SK-N-SH treated with all-trans-retinoic acid at 6 μM for 48 hours (cell line): ENCODE results near the gene RTL10.

Experiments used
- ATAC-seq: fragments of 200-7000 bp; cut with Tn5 transposase; 3 replicates; pipeline ENCODE4 v1.9.1; 2020; ENCODE audit warnings: mild to moderate bottlenecking, moderate library complexity
- BACH2 ChIP-seq: fragments of 250-450 bp; sonication (Bioruptor Pico); IDR thresholded peaks from 2 replicates; pipeline ENCODE4 v1.9.0; 2021; ENCODE audit warnings: mild to moderate bottlenecking, borderline replicate concordance
- ESRRG ChIP-seq: fragments of 250-450 bp; sonication (Bioruptor Pico); IDR thresholded peaks from 2 replicates; pipeline ENCODE4 v1.6.1; 2021; ENCODE audit warnings: mild to moderate bottlenecking
- GLIS3 ChIP-seq: fragments of 250-450 bp; sonication (Bioruptor Pico); IDR thresholded peaks from 2 replicates; pipeline ENCODE4 v1.5.0; 2020; ENCODE audit warnings: mild to moderate bottlenecking, moderate library complexity
- ISL1 ChIP-seq: fragments of 250-450 bp; sonication (Bioruptor Pico); IDR thresholded peaks from 2 replicates; pipeline ENCODE4 v2.1.2; 2022; ENCODE audit warnings: mild to moderate bottlenecking, moderate library complexity
- OSR1 ChIP-seq: fragments of 250-450 bp; sonication (Bioruptor Pico); IDR thresholded peaks from 2 replicates; pipeline ENCODE4 v1.8.0; 2022; ENCODE audit warnings: moderate library complexity, mild to moderate bottlenecking, inconsistent platforms
- PPARA ChIP-seq: fragments of 250-450 bp; sonication (Bioruptor Pico); IDR thresholded peaks from 2 replicates; pipeline ENCODE4 v1.5.0; 2020; ENCODE audit warnings: mild to moderate bottlenecking, borderline replicate concordance
- RARB ChIP-seq: fragments of 250-450 bp; sonication (Bioruptor Pico); IDR thresholded peaks from 2 replicates; pipeline ENCODE4 v1.8.0; 2021; ENCODE audit warnings: mild to moderate bottlenecking, moderate library complexity
- SNAI2 ChIP-seq: fragments of 250-450 bp; sonication (Bioruptor Pico); IDR thresholded peaks from 2 replicates; pipeline ENCODE4 v1.5.0; 2020; ENCODE audit warnings: mild to moderate bottlenecking, moderate library complexity
- TCF4 ChIP-seq: fragments of 250-450 bp; sonication (Bioruptor Pico); IDR thresholded peaks from 2 replicates; pipeline ENCODE4 v1.8.0; 2021; ENCODE audit warnings: mild to moderate bottlenecking, moderate library complexity, borderline replicate concordance
- TOX ChIP-seq: fragments of 250-450 bp; sonication (Bioruptor Pico); IDR thresholded peaks from 2 replicates; pipeline ENCODE4 v1.8.0; 2021; ENCODE audit warnings: mild to moderate bottlenecking, moderate library complexity, borderline replicate concordance
- ZC3H10 ChIP-seq: fragments of 250-450 bp; sonication (Bioruptor Pico); IDR thresholded peaks from 2 replicates; pipeline ENCODE4 v1.5.1; 2021; ENCODE audit warnings: mild to moderate bottlenecking, moderate library complexity
- ZFP3 ChIP-seq: fragments of 250-450 bp; sonication (Bioruptor Pico); IDR thresholded peaks from 2 replicates; pipeline ENCODE4 v1.5.0; 2020; ENCODE audit warnings: mild to moderate bottlenecking, moderate library complexity
- ZFP30 ChIP-seq: fragments of 450-650 bp; formaldehyde crosslinking; IDR thresholded peaks from 2 replicates; pipeline ENCODE4 v1.5.0; 2022; ENCODE audit warnings: mild to moderate bottlenecking, moderate library complexity
- ZNF565 ChIP-seq: fragments of 450-650 bp; formaldehyde crosslinking; conservative IDR thresholded peaks from 2 replicates; pipeline ENCODE4 v1.5.0; 2020; ENCODE audit warnings: low read depth, mild to moderate bottlenecking, moderate library complexity
- ZNF70 ChIP-seq: fragments of 450-650 bp; formaldehyde crosslinking; IDR thresholded peaks from 2 replicates; pipeline ENCODE4 v1.5.0; 2020; ENCODE audit warnings: mild to moderate bottlenecking, moderate library complexity
- ZNF8 ChIP-seq: fragments of 450-650 bp; formaldehyde crosslinking; IDR thresholded peaks from 2 replicates; pipeline ENCODE4 v1.5.0; 2020; ENCODE audit warnings: mild to moderate bottlenecking, moderate library complexity
- TF ChIP-seq, protein P1 (sequence below): fragments of 250-450 bp; sonication (Bioruptor Pico); IDR thresholded peaks from 2 replicates; pipeline ENCODE4 v1.5.1; 2021; ENCODE audit warnings: mild to moderate bottlenecking, moderate library complexity
- TF ChIP-seq, protein P2 (sequence below): fragments of 250-450 bp; sonication (Bioruptor Pico); IDR thresholded peaks from 2 replicates; pipeline ENCODE4 v1.5.1; 2020; ENCODE audit warnings: low read depth, mild to moderate bottlenecking, moderate library complexity
- TF ChIP-seq, protein P3 (sequence below): fragments of 250-450 bp; sonication (Bioruptor Pico); IDR thresholded peaks from 2 replicates; pipeline ENCODE4 v1.5.0; 2020; ENCODE audit warnings: mild to moderate bottlenecking, moderate library complexity
- TF ChIP-seq, protein P4 (sequence below): fragments of 250-450 bp; sonication (Bioruptor Pico); IDR thresholded peaks from 2 replicates; pipeline ENCODE4 v1.8.0; 2021; ENCODE audit warnings: low read depth, mild to moderate bottlenecking, moderate library complexity, borderline replicate concordance
- TF ChIP-seq, protein P5 (sequence below): fragments of 250-450 bp; sonication (Bioruptor Pico); IDR thresholded peaks from 2 replicates; pipeline ENCODE4 v1.8.0; 2020; ENCODE audit warnings: mild to moderate bottlenecking, moderate library complexity, borderline replicate concordance

The RTL10 gene

DNA sequence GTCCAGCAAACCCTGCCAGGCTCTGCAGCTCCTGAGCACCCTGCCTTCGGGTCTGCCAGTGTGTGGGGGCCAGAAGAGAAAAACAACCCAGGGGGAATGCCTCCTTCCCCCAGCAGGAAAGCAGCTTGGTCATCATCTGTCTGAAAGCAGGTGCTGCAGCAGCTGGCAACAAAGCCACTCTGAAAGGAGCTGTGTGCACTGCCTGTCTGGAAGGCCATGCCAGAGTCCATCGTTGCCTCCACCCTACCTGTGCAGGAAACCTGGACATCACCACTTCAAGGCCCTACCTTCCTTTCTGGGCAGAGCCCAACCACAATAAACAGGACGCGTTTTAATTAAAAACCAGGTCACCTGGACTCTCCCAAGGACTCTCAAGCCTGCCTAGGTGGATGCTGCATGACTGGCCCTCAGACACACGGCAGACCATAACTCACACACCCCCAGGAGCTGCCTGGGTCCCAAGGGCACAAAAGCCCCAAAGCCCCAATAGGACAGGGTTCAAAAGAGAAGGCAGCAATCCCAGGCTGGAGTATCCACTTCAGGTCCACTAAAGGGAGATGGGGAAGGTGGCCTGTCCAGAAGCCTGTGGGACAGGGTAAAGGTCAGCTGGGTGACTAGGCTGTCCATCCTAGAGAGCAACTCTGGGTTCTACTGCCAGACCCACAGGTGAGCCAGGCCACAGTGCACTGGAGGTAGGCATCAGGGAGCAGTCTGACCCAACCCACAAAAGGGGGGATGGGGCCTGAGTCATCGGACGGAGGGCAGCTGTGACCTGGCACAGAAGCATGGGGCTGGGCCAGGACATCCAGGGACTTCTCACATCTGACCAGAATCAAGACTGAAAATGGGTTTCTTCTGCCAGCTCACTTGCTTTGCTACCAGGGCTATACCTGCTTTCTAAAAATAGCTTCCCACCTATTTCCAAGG lies 6.1 kb downstream of the RTL10 start:
- ATAC-seq = no peak
- no peak for TF ChIP-seq OSR1

DNA sequence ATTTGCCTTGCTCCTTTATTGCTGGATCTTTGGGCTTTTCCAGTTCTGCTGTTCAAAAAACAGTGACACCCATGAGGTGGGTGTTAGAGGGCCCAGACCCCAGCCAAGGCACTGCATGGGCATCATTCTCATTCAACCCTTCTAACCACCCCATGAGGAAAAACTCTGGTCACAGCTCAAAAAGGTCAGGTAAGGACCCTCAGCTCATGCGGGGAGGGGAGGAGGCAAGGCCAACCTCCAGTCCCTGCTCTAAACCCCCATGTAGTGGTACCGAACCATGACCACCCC lies 7.4 kb downstream of the RTL10 start:
- TF ChIP-seq ZNF70 (CRISPR knock-in tag) (no peak), ESRRG (no peak), ZNF565 (CRISPR knock-in tag) (no peak), OSR1 (no peak), RARB (CRISPR knock-in tag) (no peak), ZNF8 (CRISPR knock-in tag) (no peak), SNAI2 (CRISPR knock-in tag) (no peak), ZC3H10 (CRISPR knock-in tag) (no peak), ISL1 (CRISPR knock-in tag) (no peak), GLIS3 (CRISPR knock-in tag) (no peak), ZFP30 (CRISPR knock-in tag) (no peak), PPARA (no peak), BACH2 (CRISPR knock-in tag) (no peak)
- TF ChIP-seq, protein P1, sequence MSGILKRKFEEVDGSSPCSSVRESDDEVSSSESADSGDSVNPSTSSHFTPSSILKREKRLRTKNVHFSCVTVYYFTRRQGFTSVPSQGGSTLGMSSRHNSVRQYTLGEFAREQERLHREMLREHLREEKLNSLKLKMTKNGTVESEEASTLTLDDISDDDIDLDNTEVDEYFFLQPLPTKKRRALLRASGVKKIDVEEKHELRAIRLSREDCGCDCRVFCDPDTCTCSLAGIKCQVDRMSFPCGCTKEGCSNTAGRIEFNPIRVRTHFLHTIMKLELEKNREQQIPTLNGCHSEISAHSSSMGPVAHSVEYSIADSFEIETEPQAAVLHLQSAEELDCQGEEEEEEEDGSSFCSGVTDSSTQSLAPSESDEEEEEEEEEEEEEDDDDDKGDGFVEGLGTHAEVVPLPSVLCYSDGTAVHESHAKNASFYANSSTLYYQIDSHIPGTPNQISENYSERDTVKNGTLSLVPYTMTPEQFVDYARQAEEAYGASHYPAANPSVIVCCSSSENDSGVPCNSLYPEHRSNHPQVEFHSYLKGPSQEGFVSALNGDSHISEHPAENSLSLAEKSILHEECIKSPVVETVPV (CRISPR knock-in tag) = no peak
- TF ChIP-seq, protein P2, sequence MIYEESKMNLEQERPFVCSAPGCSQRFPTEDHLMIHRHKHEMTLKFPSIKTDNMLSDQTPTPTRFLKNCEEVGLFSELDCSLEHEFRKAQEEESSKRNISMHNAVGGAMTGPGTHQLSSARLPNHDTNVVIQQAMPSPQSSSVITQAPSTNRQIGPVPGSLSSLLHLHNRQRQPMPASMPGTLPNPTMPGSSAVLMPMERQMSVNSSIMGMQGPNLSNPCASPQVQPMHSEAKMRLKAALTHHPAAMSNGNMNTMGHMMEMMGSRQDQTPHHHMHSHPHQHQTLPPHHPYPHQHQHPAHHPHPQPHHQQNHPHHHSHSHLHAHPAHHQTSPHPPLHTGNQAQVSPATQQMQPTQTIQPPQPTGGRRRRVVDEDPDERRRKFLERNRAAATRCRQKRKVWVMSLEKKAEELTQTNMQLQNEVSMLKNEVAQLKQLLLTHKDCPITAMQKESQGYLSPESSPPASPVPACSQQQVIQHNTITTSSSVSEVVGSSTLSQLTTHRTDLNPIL (CRISPR knock-in tag) = no peak
- TF ChIP-seq, protein P3, sequence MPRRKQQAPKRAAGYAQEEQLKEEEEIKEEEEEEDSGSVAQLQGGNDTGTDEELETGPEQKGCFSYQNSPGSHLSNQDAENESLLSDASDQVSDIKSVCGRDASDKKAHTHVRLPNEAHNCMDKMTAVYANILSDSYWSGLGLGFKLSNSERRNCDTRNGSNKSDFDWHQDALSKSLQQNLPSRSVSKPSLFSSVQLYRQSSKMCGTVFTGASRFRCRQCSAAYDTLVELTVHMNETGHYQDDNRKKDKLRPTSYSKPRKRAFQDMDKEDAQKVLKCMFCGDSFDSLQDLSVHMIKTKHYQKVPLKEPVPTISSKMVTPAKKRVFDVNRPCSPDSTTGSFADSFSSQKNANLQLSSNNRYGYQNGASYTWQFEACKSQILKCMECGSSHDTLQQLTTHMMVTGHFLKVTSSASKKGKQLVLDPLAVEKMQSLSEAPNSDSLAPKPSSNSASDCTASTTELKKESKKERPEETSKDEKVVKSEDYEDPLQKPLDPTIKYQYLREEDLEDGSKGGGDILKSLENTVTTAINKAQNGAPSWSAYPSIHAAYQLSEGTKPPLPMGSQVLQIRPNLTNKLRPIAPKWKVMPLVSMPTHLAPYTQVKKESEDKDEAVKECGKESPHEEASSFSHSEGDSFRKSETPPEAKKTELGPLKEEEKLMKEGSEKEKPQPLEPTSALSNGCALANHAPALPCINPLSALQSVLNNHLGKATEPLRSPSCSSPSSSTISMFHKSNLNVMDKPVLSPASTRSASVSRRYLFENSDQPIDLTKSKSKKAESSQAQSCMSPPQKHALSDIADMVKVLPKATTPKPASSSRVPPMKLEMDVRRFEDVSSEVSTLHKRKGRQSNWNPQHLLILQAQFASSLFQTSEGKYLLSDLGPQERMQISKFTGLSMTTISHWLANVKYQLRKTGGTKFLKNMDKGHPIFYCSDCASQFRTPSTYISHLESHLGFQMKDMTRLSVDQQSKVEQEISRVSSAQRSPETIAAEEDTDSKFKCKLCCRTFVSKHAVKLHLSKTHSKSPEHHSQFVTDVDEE = no peak
- TF ChIP-seq, protein P4, sequence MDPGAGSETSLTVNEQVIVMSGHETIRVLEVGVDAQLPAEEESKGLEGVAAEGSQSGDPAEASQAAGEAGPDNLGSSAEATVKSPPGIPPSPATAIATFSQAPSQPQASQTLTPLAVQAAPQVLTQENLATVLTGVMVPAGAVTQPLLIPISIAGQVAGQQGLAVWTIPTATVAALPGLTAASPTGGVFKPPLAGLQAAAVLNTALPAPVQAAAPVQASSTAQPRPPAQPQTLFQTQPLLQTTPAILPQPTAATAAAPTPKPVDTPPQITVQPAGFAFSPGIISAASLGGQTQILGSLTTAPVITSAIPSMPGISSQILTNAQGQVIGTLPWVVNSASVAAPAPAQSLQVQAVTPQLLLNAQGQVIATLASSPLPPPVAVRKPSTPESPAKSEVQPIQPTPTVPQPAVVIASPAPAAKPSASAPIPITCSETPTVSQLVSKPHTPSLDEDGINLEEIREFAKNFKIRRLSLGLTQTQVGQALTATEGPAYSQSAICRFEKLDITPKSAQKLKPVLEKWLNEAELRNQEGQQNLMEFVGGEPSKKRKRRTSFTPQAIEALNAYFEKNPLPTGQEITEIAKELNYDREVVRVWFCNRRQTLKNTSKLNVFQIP (CRISPR knock-in tag) = no peak
- TF ChIP-seq, protein P5, sequence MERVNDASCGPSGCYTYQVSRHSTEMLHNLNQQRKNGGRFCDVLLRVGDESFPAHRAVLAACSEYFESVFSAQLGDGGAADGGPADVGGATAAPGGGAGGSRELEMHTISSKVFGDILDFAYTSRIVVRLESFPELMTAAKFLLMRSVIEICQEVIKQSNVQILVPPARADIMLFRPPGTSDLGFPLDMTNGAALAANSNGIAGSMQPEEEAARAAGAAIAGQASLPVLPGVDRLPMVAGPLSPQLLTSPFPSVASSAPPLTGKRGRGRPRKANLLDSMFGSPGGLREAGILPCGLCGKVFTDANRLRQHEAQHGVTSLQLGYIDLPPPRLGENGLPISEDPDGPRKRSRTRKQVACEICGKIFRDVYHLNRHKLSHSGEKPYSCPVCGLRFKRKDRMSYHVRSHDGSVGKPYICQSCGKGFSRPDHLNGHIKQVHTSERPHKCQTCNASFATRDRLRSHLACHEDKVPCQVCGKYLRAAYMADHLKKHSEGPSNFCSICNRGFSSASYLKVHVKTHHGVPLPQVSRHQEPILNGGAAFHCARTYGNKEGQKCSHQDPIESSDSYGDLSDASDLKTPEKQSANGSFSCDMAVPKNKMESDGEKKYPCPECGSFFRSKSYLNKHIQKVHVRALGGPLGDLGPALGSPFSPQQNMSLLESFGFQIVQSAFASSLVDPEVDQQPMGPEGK (CRISPR knock-in tag) = no peak
- no peak for ATAC-seq

DNA sequence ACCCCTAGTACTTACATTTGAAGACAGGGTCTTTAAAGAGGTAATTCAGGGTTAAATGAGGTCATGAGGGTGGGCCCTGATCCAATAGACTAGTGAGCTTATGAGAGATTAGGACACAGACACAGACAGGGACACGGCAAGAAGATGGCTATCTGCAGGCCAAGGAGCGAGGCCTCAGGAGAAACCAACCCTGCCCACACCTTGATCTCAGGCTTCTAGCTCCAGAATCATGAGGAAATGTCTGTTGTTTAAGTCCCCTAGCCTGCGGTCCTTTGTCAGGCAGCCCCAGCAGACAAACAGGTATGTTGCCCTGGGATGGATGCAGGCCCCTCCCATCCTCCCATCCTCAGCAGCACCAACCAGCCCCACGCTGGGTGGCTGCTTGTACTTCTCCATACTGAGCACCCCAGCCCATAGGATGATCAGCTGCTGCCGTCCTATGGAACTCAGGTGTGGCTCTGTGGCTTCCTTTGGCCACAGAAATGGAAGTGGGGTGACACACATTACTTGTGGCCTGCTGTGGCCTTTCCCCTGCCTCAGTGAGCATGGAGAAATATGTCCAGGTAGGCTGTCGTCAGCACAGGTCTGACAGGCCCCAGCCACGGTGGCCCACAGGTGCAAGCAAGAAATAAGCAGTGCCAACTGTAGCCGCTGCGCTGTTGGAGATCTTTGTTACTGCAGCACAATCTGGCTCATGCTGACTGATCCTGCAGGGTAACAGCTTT lies 7.9 kb downstream of the RTL10 start:
- ATAC-seq = no peak
- TF ChIP-seq, protein P2 (CRISPR knock-in tag) = no peak
- TF ChIP-seq ZFP30 (CRISPR knock-in tag) (no peak), ZC3H10 (CRISPR knock-in tag) (no peak), PPARA (no peak), ESRRG (no peak), ZNF8 (CRISPR knock-in tag) (no peak), TCF4 (no peak), ISL1 (CRISPR knock-in tag) (no peak), BACH2 (CRISPR knock-in tag) (no peak), ZNF565 (CRISPR knock-in tag) (no peak), ZFP3 (CRISPR knock-in tag) (no peak), ZNF70 (CRISPR knock-in tag) (no peak), OSR1 (no peak), TOX (no peak), GLIS3 (CRISPR knock-in tag) (no peak), SNAI2 (CRISPR knock-in tag) (no peak)
- TF ChIP-seq, protein P1 (CRISPR knock-in tag) = no peak
- TF ChIP-seq, protein P4 (CRISPR knock-in tag) = no peak
